ENCODE data around the gene RNF111.

DNA sequence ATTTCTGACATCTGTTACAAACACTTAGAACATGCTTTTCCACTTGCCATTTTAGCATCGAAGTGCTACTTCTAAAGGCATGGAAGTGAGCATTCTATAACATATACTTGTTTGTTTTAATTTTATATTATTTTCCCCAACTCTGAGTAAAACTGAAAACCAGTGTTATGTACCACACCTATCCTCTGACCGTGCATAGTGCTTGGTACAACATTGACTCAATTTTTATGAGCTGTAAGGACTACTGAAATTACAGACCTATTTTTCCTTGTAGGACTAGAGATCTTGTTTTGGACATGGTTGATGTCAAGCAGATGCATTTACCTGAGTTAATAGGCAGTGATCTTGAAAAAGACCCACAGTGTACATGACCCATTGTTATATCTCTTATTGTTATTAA, 66.0 kb downstream of the RNF111 start:
- TF ChIP-seq CBX3 (IDR thresholded peaks at IDR 0.05; ENCODE audit: borderline replicate concordance, low read depth) (no peak), FOXM1 (IDR thresholded peaks at IDR 0.05; ENCODE audit: low read depth, low read length) (no peak), CTCF (IDR thresholded peaks at IDR 0.05 in 2 of 3, conservative IDR thresholded peaks at IDR 0.05 in 1 of 3; ENCODE audit: control insufficient read depth in 2 of 3, extremely low read depth in 1 of 3, insufficient read depth in 1 of 3, low read depth in 3 of 3, low read length in 3 of 3) (no peak), SREBF1 (IDR thresholded peaks at IDR 0.05; ENCODE audit: low read length) (no peak), CEBPB (IDR thresholded peaks at IDR 0.05; ENCODE audit: borderline replicate concordance in 1 of 2, low read depth in 2 of 2, low read length in 2 of 2) (no peak), CREM (IDR thresholded peaks at IDR 0.05; ENCODE audit: low read depth) (no peak), ZBTB33 (IDR thresholded peaks at IDR 0.05) (no peak), POLR2A (IDR thresholded peaks at IDR 0.05; ENCODE audit: low read depth, low read length) (no peak), SMAD1 (IDR thresholded peaks at IDR 0.05; ENCODE audit: low read depth, partially characterized antibody) (no peak), ZSCAN29 (IDR thresholded peaks at IDR 0.05) (no peak)
- TF ChIP-seq, protein P1, sequence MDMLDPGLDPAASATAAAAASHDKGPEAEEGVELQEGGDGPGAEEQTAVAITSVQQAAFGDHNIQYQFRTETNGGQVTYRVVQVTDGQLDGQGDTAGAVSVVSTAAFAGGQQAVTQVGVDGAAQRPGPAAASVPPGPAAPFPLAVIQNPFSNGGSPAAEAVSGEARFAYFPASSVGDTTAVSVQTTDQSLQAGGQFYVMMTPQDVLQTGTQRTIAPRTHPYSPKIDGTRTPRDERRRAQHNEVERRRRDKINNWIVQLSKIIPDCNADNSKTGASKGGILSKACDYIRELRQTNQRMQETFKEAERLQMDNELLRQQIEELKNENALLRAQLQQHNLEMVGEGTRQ (IDR thresholded peaks at IDR 0.05; ENCODE audit: borderline replicate concordance, low read depth, low read length), result no peak
- TF ChIP-seq, protein P2, sequence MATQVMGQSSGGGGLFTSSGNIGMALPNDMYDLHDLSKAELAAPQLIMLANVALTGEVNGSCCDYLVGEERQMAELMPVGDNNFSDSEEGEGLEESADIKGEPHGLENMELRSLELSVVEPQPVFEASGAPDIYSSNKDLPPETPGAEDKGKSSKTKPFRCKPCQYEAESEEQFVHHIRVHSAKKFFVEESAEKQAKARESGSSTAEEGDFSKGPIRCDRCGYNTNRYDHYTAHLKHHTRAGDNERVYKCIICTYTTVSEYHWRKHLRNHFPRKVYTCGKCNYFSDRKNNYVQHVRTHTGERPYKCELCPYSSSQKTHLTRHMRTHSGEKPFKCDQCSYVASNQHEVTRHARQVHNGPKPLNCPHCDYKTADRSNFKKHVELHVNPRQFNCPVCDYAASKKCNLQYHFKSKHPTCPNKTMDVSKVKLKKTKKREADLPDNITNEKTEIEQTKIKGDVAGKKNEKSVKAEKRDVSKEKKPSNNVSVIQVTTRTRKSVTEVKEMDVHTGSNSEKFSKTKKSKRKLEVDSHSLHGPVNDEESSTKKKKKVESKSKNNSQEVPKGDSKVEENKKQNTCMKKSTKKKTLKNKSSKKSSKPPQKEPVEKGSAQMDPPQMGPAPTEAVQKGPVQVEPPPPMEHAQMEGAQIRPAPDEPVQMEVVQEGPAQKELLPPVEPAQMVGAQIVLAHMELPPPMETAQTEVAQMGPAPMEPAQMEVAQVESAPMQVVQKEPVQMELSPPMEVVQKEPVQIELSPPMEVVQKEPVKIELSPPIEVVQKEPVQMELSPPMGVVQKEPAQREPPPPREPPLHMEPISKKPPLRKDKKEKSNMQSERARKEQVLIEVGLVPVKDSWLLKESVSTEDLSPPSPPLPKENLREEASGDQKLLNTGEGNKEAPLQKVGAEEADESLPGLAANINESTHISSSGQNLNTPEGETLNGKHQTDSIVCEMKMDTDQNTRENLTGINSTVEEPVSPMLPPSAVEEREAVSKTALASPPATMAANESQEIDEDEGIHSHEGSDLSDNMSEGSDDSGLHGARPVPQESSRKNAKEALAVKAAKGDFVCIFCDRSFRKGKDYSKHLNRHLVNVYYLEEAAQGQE (IDR thresholded peaks at IDR 0.05; ENCODE audit: low read depth, low read length), result no peak

Data from GM12878 (cell line).